HepG2 (cell line): ENCODE results near the gene NEK5. TPM values are rescaled to one million over a fixed set of nuclear protein-coding genes. Genes with fewer than 3 reads are reported as not detected.

Experiments used
- ATAC-seq: fragments of 200-7000 bp; cut with Tn5 transposase; 3 replicates; pipeline ENCODE4 v1.9.1; 2020; ENCODE audit warnings: mild to moderate bottlenecking, moderate library complexity
- BruUV-seq: library from RNA; stranded (reverse); fragments of 400-500 nt; replicated peaks from 2 replicates; lab custom pipeline; 2021; lab: Mats Ljungman, UMichigan
- CTCF ChIA-PET: fragments of 300-600 bp; formaldehyde crosslinking; extraction: SDS; loops from one replicate; lab custom pipeline; 2021; ENCODE audit warnings: low total read pairs, inconsistent platforms, low intra/inter-chr PET ratio; lab: Yijun Ruan, JAX
- POLR2A ChIA-PET: fragments of 350-600 bp; sonication (Branson Sonifier 250); formaldehyde crosslinking; loops from one replicate; lab custom pipeline; 2020; ENCODE audit warnings: antibody characterized with exemption, inconsistent platforms; lab: Yijun Ruan, JAX
- DNase-seq: peaks from one replicate; pipeline ENCODE4 v3.0.0-alpha.2; 2015; ENCODE audit warnings: low spot score
- FAIRE-seq: peaks from 3 replicates; lab custom pipeline; 2011; peaks lifted over from hg19 to GRCh38; lab: Jason Lieb, UNC
- H2AFZ ChIP-seq: one replicate; pipeline ENCODE4 v1.6.1; 2011; ENCODE audit warnings: low read length, inconsistent platforms
- H3K27ac ChIP-seq: fragments of 300-600 bp; 3 replicates; pipeline ENCODE4 v1.8.0; 2011; ENCODE audit warnings: mixed run types, mild to moderate bottlenecking, mixed read lengths, low read length, inconsistent platforms; ENCODE audit not compliant: insufficient read depth; ENCODE audit errors: extremely low read length
- H3K27me3 ChIP-seq, 2 experiments: fragments of 200-600 bp in 1 of 2; 2 replicates in 1 of 2; 3 replicates in 1 of 2; pipeline versions ENCODE4 v1.6.0 to v1.8.0; 2011; ENCODE audit warnings: low read length in 2 of 2, mild to moderate bottlenecking in 2 of 2, moderate library complexity in 2 of 2, inconsistent platforms in 1 of 2; ENCODE audit not compliant: insufficient read depth in 2 of 2, control insufficient read depth in 1 of 2
- H3K36me3 ChIP-seq, 2 experiments: fragments of 200-600 bp in 1 of 2; replicated peaks in 1 of 2; 2 replicates in 1 of 2; 3 replicates in 1 of 2; pipeline versions ENCODE4 v1.5.1 to v1.8.0; 2011; ENCODE audit warnings: low read length in 2 of 2, inconsistent platforms in 1 of 2; ENCODE audit not compliant: insufficient read depth in 2 of 2, control insufficient read depth in 1 of 2
- H3K4me1 ChIP-seq: 2 replicates; pipeline ENCODE4 v1.5.1; 2012; ENCODE audit warnings: low read length, inconsistent platforms; ENCODE audit not compliant: insufficient read depth
- H3K4me2 ChIP-seq: 2 replicates; pipeline ENCODE4 v1.6.0; 2011; ENCODE audit warnings: low read depth, low read length, inconsistent platforms
- H3K4me3 ChIP-seq, 3 experiments: fragments of 200-600 bp in 1 of 3; sonication (generic), shearing (Covaris generic) in 1 of 3; replicated peaks in 1 of 3; 2 replicates each; pipeline ENCODE4 v1.5.1; 2011 to 2016; ENCODE audit warnings: low read length in 3 of 3, inconsistent platforms in 2 of 3, low read depth in 2 of 3, mild to moderate bottlenecking in 2 of 3, control low read depth in 1 of 3, mixed read lengths in 1 of 3; ENCODE audit not compliant: insufficient read depth in 1 of 3
- H3K79me2 ChIP-seq: one replicate; pipeline ENCODE4 v1.6.1; 2011; ENCODE audit warnings: low read length, inconsistent platforms; ENCODE audit not compliant: insufficient read depth
- H3K9ac ChIP-seq: 2 replicates; pipeline ENCODE4 v1.6.0; 2011; ENCODE audit warnings: mild to moderate bottlenecking, low read depth, low read length, inconsistent platforms; ENCODE audit not compliant: insufficient read depth
- H3K9me3 ChIP-seq: 2 replicates; pipeline ENCODE4 v1.5.1; 2012; ENCODE audit warnings: mild to moderate bottlenecking, low read length
- H4K20me1 ChIP-seq: 2 replicates; pipeline ENCODE4 v1.6.0; 2011; ENCODE audit warnings: inconsistent platforms, mild to moderate bottlenecking, low read length, moderate library complexity; ENCODE audit not compliant: insufficient read depth
- CREB1 ChIP-seq, 2 experiments: fragments of 450-650 bp in 1 of 2; IDR thresholded peaks; 2 replicates each; pipeline ENCODE4 v1.6.1; 2016 to 2017; ENCODE audit warnings: control low read depth in 1 of 2, mild to moderate bottlenecking in 1 of 2, missing compliant biosample characterization in 1 of 2, missing genetic modification characterization in 1 of 2
- DNMT3B ChIP-seq: conservative IDR thresholded peaks from 2 replicates; pipeline ENCODE4 v1.6.1; 2016; ENCODE audit warnings: missing biosample characterization, control low read depth
- ETV6 ChIP-seq: sonication (generic); formaldehyde crosslinking; conservative IDR thresholded peaks from 2 replicates; pipeline ENCODE4 v1.4.0; 2020; ENCODE audit warnings: missing genetic modification reagents
- GTF3A ChIP-seq: sonication (generic); formaldehyde crosslinking; conservative IDR thresholded peaks from 2 replicates; pipeline ENCODE4 v1.4.0; 2020; ENCODE audit warnings: mild to moderate bottlenecking, missing genetic modification reagents
- HDAC2 ChIP-seq: sonication (generic); formaldehyde crosslinking; IDR thresholded peaks from 2 replicates; pipeline ENCODE4 v1.4.0; 2020; ENCODE audit warnings: missing genetic modification reagents
- ISL2 ChIP-seq: sonication (generic); formaldehyde crosslinking; IDR thresholded peaks from 2 replicates; pipeline ENCODE4 v1.5.0; 2020; ENCODE audit warnings: missing genetic modification reagents
- KDM3A ChIP-seq: IDR thresholded peaks from 2 replicates; pipeline ENCODE4 v1.6.1; 2018; ENCODE audit warnings: low read depth, missing compliant biosample characterization
- MATR3 ChIP-seq: sonication (generic); formaldehyde crosslinking; IDR thresholded peaks from 2 replicates; pipeline ENCODE4 v1.4.0; 2020; ENCODE audit warnings: missing genetic modification reagents
- NCOR1 ChIP-seq: fragments of 200-600 bp; sonication (generic); IDR thresholded peaks from 2 replicates; pipeline ENCODE4 v1.7.0; 2017; ENCODE audit warnings: antibody characterized with exemption, low read length, borderline replicate concordance
- NFE2L1 ChIP-seq: sonication (generic); formaldehyde crosslinking; IDR thresholded peaks from 2 replicates; pipeline ENCODE4 v1.4.0; 2020; ENCODE audit warnings: missing genetic modification reagents, mild to moderate bottlenecking, borderline replicate concordance
- PAF1 ChIP-seq: IDR thresholded peaks from 2 replicates; pipeline ENCODE4 v1.6.1; 2016; ENCODE audit warnings: missing genetic modification reagents, missing compliant biosample characterization
- SRF ChIP-seq: IDR thresholded peaks from 2 replicates; pipeline ENCODE4 v1.6.1; 2011; ENCODE audit warnings: mild to moderate bottlenecking, low read depth, low read length, moderate library complexity
- TEAD2 ChIP-seq: sonication (generic); formaldehyde crosslinking; IDR thresholded peaks from 2 replicates; pipeline ENCODE4 v1.9.0; 2021; ENCODE audit warnings: missing genetic modification reagents
- YEATS2 ChIP-seq: sonication (generic); formaldehyde crosslinking; IDR thresholded peaks from 2 replicates; pipeline ENCODE4 v1.4.0; 2020; ENCODE audit warnings: missing genetic modification reagents, borderline replicate concordance
- ZNF180 ChIP-seq: sonication (generic); formaldehyde crosslinking; IDR thresholded peaks from 2 replicates; pipeline ENCODE4 v1.4.0; 2020; ENCODE audit warnings: low read depth, missing genetic modification reagents, borderline replicate concordance
- ZNF256 ChIP-seq: sonication (generic); formaldehyde crosslinking; conservative IDR thresholded peaks from 2 replicates; pipeline ENCODE4 v1.4.0; 2020; ENCODE audit warnings: missing genetic modification reagents
- ZNF382 ChIP-seq: sonication (generic); formaldehyde crosslinking; IDR thresholded peaks from 2 replicates; pipeline ENCODE4 v1.5.0; 2020; ENCODE audit warnings: missing genetic modification reagents, mild to moderate bottlenecking, borderline replicate concordance
- ZNF552 ChIP-seq: sonication (generic); formaldehyde crosslinking; IDR thresholded peaks from 2 replicates; pipeline ENCODE4 v1.9.0; 2022; ENCODE audit warnings: missing genetic modification reagents, mild to moderate bottlenecking, borderline replicate concordance
- ZNF605 ChIP-seq: sonication (generic); formaldehyde crosslinking; IDR thresholded peaks from 2 replicates; pipeline ENCODE4 v1.8.0; 2022; ENCODE audit warnings: mild to moderate bottlenecking, missing genetic modification reagents
- ZNF629 ChIP-seq: sonication (generic); formaldehyde crosslinking; conservative IDR thresholded peaks from 2 replicates; pipeline ENCODE4 v1.5.0; 2020; ENCODE audit warnings: missing genetic modification reagents
- ZNF777 ChIP-seq: sonication (generic); formaldehyde crosslinking; IDR thresholded peaks from 2 replicates; pipeline ENCODE4 v1.4.0; 2020; ENCODE audit warnings: missing genetic modification reagents
- WGBS: methylation state at CpG from one replicate; pipeline ENCODE4 v1.1.6; 2017; ENCODE audit warnings: low lambda C conversion rate; 5-methylcytosine and 5-hydroxymethylcytosine counted together
- in situ Hi-C: cut with HindIII; loops from 2 replicates; pipeline ENCODE4 v1.10.0; 2017; ENCODE audit warnings: low pct_unique_long_range_greater_than_20kb; ENCODE audit not compliant: extremely low pct_ligation_motif_present
- intact Hi-C: fragments of 100-400 bp; cut with micrococcal nuclease; formaldehyde crosslinking; loops from one replicate; pipeline ENCODE4 v1.10.0; 2022; ENCODE audit not compliant: unreplicated experiment
- polyA plus RNA-seq, 8 experiments: library from polyadenylated mRNA; depleted of rRNA in 3 of 8; stranded (reverse) in 7 of 8; unstranded in 1 of 8; fragments of >200 nt; fragmentation: Illumina TruSeq in 4 of 8; extraction: Trizol in 4 of 8; gene quantifications; 2 replicates each; pipeline versions ENCODE4 v1.2.1 to v1.2.3, GENCODE V29; 2011 to 2016; ENCODE audit warnings: low read depth in 4 of 8, missing spikeins in 1 of 8, mixed read lengths in 1 of 8; ENCODE audit not compliant: insufficient read depth in 1 of 8
- total RNA-seq, 5 experiments: library from RNA; depleted of rRNA; stranded (reverse); fragments of >200 nt; fragmentation: Illumina TruSeq; extraction: Trizol; gene quantifications; 2 replicates each; pipeline ENCODE4 v1.2.3, GENCODE V29; 2016; ENCODE audit warnings: low read depth in 1 of 5
- TF ChIP-seq, protein P1 (sequence below): IDR thresholded peaks from 2 replicates; pipeline ENCODE4 v1.6.1; 2016; ENCODE audit warnings: missing compliant biosample characterization, missing genetic modification reagents, borderline replicate concordance
- TF ChIP-seq, protein P2 (sequence below): sonication (generic); formaldehyde crosslinking; IDR thresholded peaks from 2 replicates; pipeline ENCODE4 v1.5.0; 2020; ENCODE audit warnings: missing genetic modification reagents, mild to moderate bottlenecking, borderline replicate concordance
- TF ChIP-seq, protein P3 (sequence below): sonication (generic); IDR thresholded peaks from 2 replicates; pipeline ENCODE4 v1.6.1; 2016; ENCODE audit warnings: low read depth, borderline replicate concordance

The NEK5 gene
- total and polyA plus RNA-seq, 2 of the 13 experiments (the other 11 are each of a cell fraction or from before 2014, with no cell fraction given): 0.12 to 0.22 TPM

DNA sequence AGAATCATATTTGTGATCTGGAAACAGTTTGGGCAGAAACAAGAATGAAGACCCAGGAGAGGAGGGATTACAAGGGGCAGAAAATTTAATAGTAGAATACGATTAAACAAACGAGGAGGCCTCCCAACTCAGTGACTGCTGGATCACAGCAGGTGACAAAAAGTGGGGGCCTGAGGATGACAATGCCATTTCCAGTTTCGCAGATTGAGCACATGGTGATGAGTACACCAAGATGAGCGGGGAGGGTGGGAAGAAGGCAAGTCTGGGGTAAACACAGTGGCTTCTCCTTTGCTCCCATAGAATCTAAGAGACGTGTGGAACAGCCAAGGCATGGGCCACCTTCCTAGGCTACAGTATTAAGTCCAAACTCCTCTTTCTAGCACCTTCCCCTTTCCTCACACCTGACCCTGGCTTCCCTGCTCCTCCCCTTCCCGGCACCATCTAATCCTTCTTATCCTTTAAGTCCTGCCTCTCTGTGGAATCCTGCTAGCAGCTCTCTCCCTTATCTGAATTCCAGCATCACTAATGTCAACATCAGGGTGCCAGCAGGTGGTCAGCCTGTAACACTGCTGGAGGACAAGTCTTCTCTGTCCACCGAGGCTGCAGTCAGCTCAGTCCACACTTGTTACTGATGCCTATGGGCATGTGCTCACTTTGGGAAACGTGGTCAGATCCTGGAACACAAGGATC is 131.1 kb downstream of the NEK5 start:
- DNase-seq (peak; percentile 90), ATAC-seq (peak; percentile 84), FAIRE-seq (peak; percentile 79)
- POLR2A ChIA-PET: interaction anchor here (1.0 to 3.4 kb wide), 9 partner anchors 10 to 130 kb away, joined by 3 to 32 read pairs (median 12); partner anchors contain the start of genes ALG11, ATP7B and NEK5
- WGBS: 35% methylated on average over 8 of the region's 8 CpGs
- H3K9me3 ChIP-seq: no peaks in the 10 kb centered on the region
- no peaks in the 10 kb centered on the region for H3K27me3 ChIP-seq
- CTCF ChIA-PET: interaction anchor here (1.4 to 1.8 kb wide), 2 partner anchors 29 to 131 kb away, joined by 3 to 8 read pairs; partner anchors contain the start of gene NEK5
- H3K9ac ChIP-seq: 0 out of 2 replicates have a peak overlapping the region, but pooled peaks have one; percentile 41
- in situ Hi-C loops (no loop called here), intact Hi-C loops (no loop called here)
- BruUV-seq: no TSS peak
- peaks cover 81% of the 10 kb centered on the region for H3K4me1 ChIP-seq
- H3K4me2 ChIP-seq: peak overlapping the region; percentile 75
- H3K4me3 ChIP-seq: no peak overlapping the region; a peak in 1 of 6 replicates
- H3K27ac ChIP-seq: peak overlapping the region; percentile 79
- H3K36me3 ChIP-seq: peaks cover 0 to 6% of the 10 kb centered on the region in 2 experiments; a peak in 2 of 5 replicates
- H2AFZ ChIP-seq: no peak overlapping the region
- H3K79me2 ChIP-seq: peaks cover 98% of the 10 kb centered on the region
- H4K20me1 ChIP-seq: peaks cover 28% of the 10 kb centered on the region
- TF ChIP-seq ZNF552 (no peak), ZNF777 (CRISPR knock-in tag) (no peak), YEATS2 (CRISPR knock-in tag) (no peak), ZNF629 (CRISPR knock-in tag) (no peak), HDAC2 (CRISPR knock-in tag) (peak; percentile 98), MATR3 (CRISPR knock-in tag) (no peak), CREB1 (IDR thresholded peaks at IDR 0.05) (no peak), CREB1 (CRISPR knock-in tag; IDR thresholded peaks at IDR 0.05) (peak; percentile 67), ZNF180 (CRISPR knock-in tag) (no peak), ISL2 (CRISPR knock-in tag) (peak; percentile 54; the same call in 1 of the 2 replicates), PAF1 (CRISPR knock-in tag) (no peak), NCOR1 (peak; percentile 39; the same call in 1 of the 2 replicates), KDM3A (CRISPR knock-in tag) (peak; percentile 39; the same call in 1 of the 2 replicates), GTF3A (CRISPR knock-in tag) (no peak), ZNF382 (CRISPR knock-in tag) (no peak), DNMT3B (no peak), NFE2L1 (CRISPR knock-in tag) (no peak), SRF (no peak), TEAD2 (no peak), ETV6 (CRISPR knock-in tag) (no peak), ZNF256 (CRISPR knock-in tag) (no peak), ZNF605 (no peak)
- TF ChIP-seq, protein P1, sequence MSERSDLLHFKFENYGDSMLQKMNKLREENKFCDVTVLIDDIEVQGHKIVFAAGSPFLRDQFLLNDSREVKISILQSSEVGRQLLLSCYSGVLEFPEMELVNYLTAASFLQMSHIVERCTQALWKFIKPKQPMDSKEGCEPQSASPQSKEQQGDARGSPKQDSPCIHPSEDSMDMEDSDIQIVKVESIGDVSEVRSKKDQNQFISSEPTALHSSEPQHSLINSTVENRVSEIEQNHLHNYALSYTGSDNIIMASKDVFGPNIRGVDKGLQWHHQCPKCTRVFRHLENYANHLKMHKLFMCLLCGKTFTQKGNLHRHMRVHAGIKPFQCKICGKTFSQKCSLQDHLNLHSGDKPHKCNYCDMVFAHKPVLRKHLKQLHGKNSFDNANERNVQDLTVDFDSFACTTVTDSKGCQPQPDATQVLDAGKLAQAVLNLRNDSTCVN (CRISPR knock-in tag): 0 out of 2 replicates have a peak, but pooled peaks have one; percentile 29
- TF ChIP-seq, protein P2, sequence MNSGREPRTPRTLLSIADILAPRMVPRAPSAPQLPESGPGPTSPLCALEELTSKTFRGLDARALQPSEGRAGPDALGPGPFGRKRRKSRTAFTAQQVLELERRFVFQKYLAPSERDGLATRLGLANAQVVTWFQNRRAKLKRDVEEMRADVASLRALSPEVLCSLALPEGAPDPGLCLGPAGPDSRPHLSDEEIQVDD (CRISPR knock-in tag): no peak
- TF ChIP-seq, protein P3, sequence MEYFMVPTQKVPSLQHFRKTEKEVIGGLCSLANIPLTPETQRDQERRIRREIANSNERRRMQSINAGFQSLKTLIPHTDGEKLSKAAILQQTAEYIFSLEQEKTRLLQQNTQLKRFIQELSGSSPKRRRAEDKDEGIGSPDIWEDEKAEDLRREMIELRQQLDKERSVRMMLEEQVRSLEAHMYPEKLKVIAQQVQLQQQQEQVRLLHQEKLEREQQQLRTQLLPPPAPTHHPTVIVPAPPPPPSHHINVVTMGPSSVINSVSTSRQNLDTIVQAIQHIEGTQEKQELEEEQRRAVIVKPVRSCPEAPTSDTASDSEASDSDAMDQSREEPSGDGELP: peak; percentile 79; the same call in 1 of the 2 replicates
